GM12878 (cell line): ENCODE data around the gene RSPH9. TPM values are rescaled to one million over a fixed set of nuclear protein-coding genes. Genes with fewer than 3 reads are reported as not detected.
A peak's percentile ranks its signal among the peaks of the same experiment; 100 is the strongest.

Source experiments
- ATAC-seq: fragments of 200-7000 bp; cut with Tn5 transposase; 3 replicates; pipeline ENCODE4 v1.9.1; 2020; ENCODE audit warnings: mild to moderate bottlenecking, moderate library complexity
- BruUV-seq: library from RNA; stranded (reverse); fragments of 400-500 nt; replicated peaks from 2 replicates; lab custom pipeline; 2021; lab: Mats Ljungman, UMichigan
- CTCF ChIA-PET: fragments of 300-600 bp; sonication (Branson Sonifier 250); formaldehyde crosslinking; extraction: SDS; loops from one replicate; lab custom pipeline; 2021; ENCODE audit warnings: inconsistent platforms; lab: Yijun Ruan, JAX
- POLR2A ChIA-PET: fragments of 350-600 bp; formaldehyde crosslinking; extraction: SDS; loops from one replicate; lab custom pipeline; 2021; ENCODE audit warnings: inconsistent platforms; lab: Charles Lee
- RAD21 ChIA-PET: fragments of 300-600 bp; sonication (Branson Sonifier 250); formaldehyde crosslinking; loops from one replicate; lab custom pipeline; 2023; ENCODE audit warnings: antibody characterized with exemption; ENCODE audit not compliant: unreplicated experiment; lab: Charles Lee
- SMC1A ChIA-PET: fragments of 300-600 bp; sonication (Branson Sonifier 250); formaldehyde crosslinking; loops from one replicate; lab custom pipeline; 2023; ENCODE audit not compliant: unreplicated experiment, uncharacterized antibody; lab: Charles Lee
- DNase-seq: peaks from one replicate; pipeline ENCODE4 v3.0.0-alpha.2; 2011; ENCODE audit warnings: low read depth, low spot score
- FAIRE-seq: peaks from 3 replicates; lab custom pipeline; 2011; peaks lifted over from hg19 to GRCh38; lab: Jason Lieb, UNC
- H2AFZ ChIP-seq: 2 replicates; pipeline ENCODE4 v1.6.0; 2011; ENCODE audit warnings: low read depth, low read length, control low read depth; ENCODE audit not compliant: control insufficient read depth
- H3K27ac ChIP-seq: 2 replicates; pipeline ENCODE4 v1.5.1; 2011; ENCODE audit warnings: control low read depth; ENCODE audit not compliant: control insufficient read depth, insufficient read depth
- H3K27me3 ChIP-seq, 2 experiments: replicated peaks in 1 of 2; 2 replicates each; pipeline versions ENCODE4 v1.6.0 to v1.6.1; 2011; ENCODE audit warnings: low read length in 1 of 2; ENCODE audit not compliant: control insufficient read depth in 2 of 2, insufficient read depth in 2 of 2
- H3K36me3 ChIP-seq, 2 experiments: 2 replicates each; pipeline ENCODE4 v1.5.1; 2011; ENCODE audit warnings: low read length in 1 of 2; ENCODE audit not compliant: control insufficient read depth in 2 of 2, insufficient read depth in 2 of 2
- H3K4me1 ChIP-seq: 2 replicates; pipeline ENCODE4 v1.6.1; 2011; ENCODE audit warnings: mild to moderate bottlenecking, low read length, moderate library complexity, mixed read lengths; ENCODE audit not compliant: control insufficient read depth, insufficient read depth
- H3K4me2 ChIP-seq: 2 replicates; pipeline ENCODE4 v1.6.0; 2011; ENCODE audit warnings: control low read depth; ENCODE audit not compliant: control insufficient read depth, insufficient read depth
- H3K4me3 ChIP-seq: fragments of 200-600 bp; sonication (generic); 2 replicates; pipeline ENCODE4 v1.5.1; 2016
- H3K79me2 ChIP-seq: 2 replicates; pipeline ENCODE4 v1.6.0; 2011; ENCODE audit warnings: low read length; ENCODE audit not compliant: control insufficient read depth, insufficient read depth
- H3K9ac ChIP-seq: 2 replicates; pipeline ENCODE4 v1.8.0; 2011; ENCODE audit warnings: low read length, control low read depth, mixed read lengths; ENCODE audit not compliant: control insufficient read depth, insufficient read depth
- H3K9me3 ChIP-seq: replicated peaks from 3 replicates; pipeline ENCODE4 v1.5.1; 2011; ENCODE audit warnings: mild to moderate bottlenecking, low read length; ENCODE audit not compliant: control insufficient read depth, insufficient read depth
- H4K20me1 ChIP-seq: 2 replicates; pipeline ENCODE4 v1.6.0; 2011; ENCODE audit not compliant: control insufficient read depth, insufficient read depth
- HDAC2 ChIP-seq: fragments of 200-600 bp; sonication (generic); IDR thresholded peaks from 2 replicates; pipeline ENCODE4 v1.6.1; 2017
- MTA2 ChIP-seq: fragments of 450-650 bp; IDR thresholded peaks from 2 replicates; pipeline ENCODE4 v1.6.1; 2016; ENCODE audit warnings: low read depth, mild to moderate bottlenecking, moderate library complexity
- NR2F1 ChIP-seq: fragments of 450-650 bp; conservative IDR thresholded peaks from 2 replicates; pipeline ENCODE4 v1.6.1; 2017; ENCODE audit warnings: mild to moderate bottlenecking
- NRF1 ChIP-seq: conservative IDR thresholded peaks from 2 replicates; pipeline ENCODE4 v1.6.1; 2011; ENCODE audit warnings: mild to moderate bottlenecking, low read depth, low read length, improper control_type of control experiment
- POLR2A ChIP-seq: IDR thresholded peaks from 2 replicates; pipeline ENCODE4 v1.6.1; 2011; ENCODE audit warnings: low read depth, mild to moderate bottlenecking, low read length
- RCOR1 ChIP-seq: conservative IDR thresholded peaks from 2 replicates; pipeline ENCODE4 v1.6.1; 2012; ENCODE audit warnings: low read depth, low read length, improper control_type of control experiment
- SMAD5 ChIP-seq: IDR thresholded peaks from 2 replicates; pipeline ENCODE4 v1.6.1; 2016; ENCODE audit warnings: antibody characterized with exemption, low read depth
- WGBS: methylation state at CpG from one replicate; pipeline ENCODE4 v1.1.6; 2016; ENCODE audit warnings: low lambda C conversion rate; ENCODE audit not compliant: insufficient replicate concordance, insufficient coverage; ENCODE audit errors: missing lambda C conversion rate; 5-methylcytosine and 5-hydroxymethylcytosine counted together
- in situ Hi-C: fragments of 300-500 bp; cut with MboI; formaldehyde crosslinking; loops from 9 replicates; pipeline ENCODE4 v1.14.3; 2018; ENCODE audit warnings: mixed read lengths
- intact Hi-C: fragments of 100-400 bp; cut with micrococcal nuclease; formaldehyde crosslinking; loops from one replicate; pipeline ENCODE4 v1.14.2; 2022; ENCODE audit not compliant: unreplicated experiment
- polyA plus RNA-seq, 11 experiments: library from polyadenylated mRNA; depleted of rRNA in 4 of 11; unstranded in 6 of 11; stranded (reverse) in 5 of 11; fragments of >200 nt; fragmentation: Nextera tagmentation in 4 of 11; fragmentation: Illumina TruSeq in 1 of 11; extraction: Ambion mirVana in 4 of 11; extraction: Trizol in 1 of 11; gene quantifications; 1 replicate in 1 of 11; 2 replicates in 10 of 11; pipeline versions ENCODE4 v1.2.1 to v1.2.3, GENCODE V29; 2011 to 2016; ENCODE audit warnings: inconsistent platforms in 2 of 11, missing spikeins in 2 of 11, low read depth in 1 of 11
- total RNA-seq, 4 experiments: library from RNA; depleted of rRNA in 3 of 4; stranded (reverse); fragments of >200 nt in 3 of 4; fragmentation: Illumina TruSeq in 1 of 4; extraction: Trizol in 1 of 4; gene quantifications; 2 replicates each; pipeline versions ENCODE4 v1.2.1 to v1.2.3, GENCODE V29; 2013 to 2021
- TF ChIP-seq, protein P1 (sequence below): fragments of 450-650 bp; IDR thresholded peaks from 2 replicates; pipeline ENCODE4 v1.6.1; 2014; ENCODE audit warnings: mild to moderate bottlenecking

RSPH9 gene
- total and polyA plus RNA-seq, 10 of the 15 experiments (the other 5 are each of a cell fraction or from before 2014, with no cell fraction given), result 0.26 to 0.63 (median 0.36) TPM; not detected in 6

DNA sequence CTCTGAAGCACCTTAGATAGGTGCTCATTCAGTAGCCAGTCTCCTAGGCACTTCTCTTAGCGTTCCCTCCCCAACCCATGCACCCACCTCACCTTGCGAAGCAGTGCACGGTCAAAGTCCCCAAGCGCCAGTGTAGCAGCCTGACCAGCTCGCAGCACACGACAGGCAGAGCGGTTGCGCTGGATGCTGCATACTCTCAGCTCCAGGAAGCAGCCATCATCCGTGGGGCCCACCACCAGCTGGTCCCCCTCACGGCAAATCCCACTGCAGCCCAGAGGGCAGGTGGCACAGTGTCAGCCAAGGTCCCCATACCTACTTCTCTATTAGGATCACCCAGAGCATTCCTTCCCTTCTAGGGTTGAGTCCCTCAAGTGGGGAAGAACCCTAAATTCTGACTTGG is 22.3 kb upstream of the RSPH9 start:
- in situ Hi-C loops, result no loop called here
- RAD21 ChIA-PET, result no interaction called here
- H3K27ac ChIP-seq, result no peak overlapping the region
- H4K20me1 ChIP-seq, result no peaks in the 10 kb centered on the region
- peaks cover 20 to 53% of the 10 kb centered on the region in 2 experiments for H3K36me3 ChIP-seq
- no peak for DNase-seq
- no peak overlapping the region for H3K4me3 ChIP-seq
- H3K4me2 ChIP-seq, result no peak overlapping the region
- no TSS peak for BruUV-seq
- H3K9ac ChIP-seq, result no peak overlapping the region
- intact Hi-C loops, result no loop called here
- H3K79me2 ChIP-seq, result peaks cover 11% of the 10 kb centered on the region
- POLR2A ChIA-PET, result interaction anchor here (0.5 to 0.6 kb wide), 2 partner anchors 299 to 509 kb away, joined by 3 to 4 read pairs; no protein-coding TSS in a partner anchor
- H2AFZ ChIP-seq, result no peak overlapping the region
- over 99% methylated on average over 10 of the region's 10 CpGs for WGBS
- CTCF ChIA-PET, result no interaction called here
- H3K9me3 ChIP-seq, result no peaks in the 10 kb centered on the region
- H3K4me1 ChIP-seq, result peaks cover 5% of the 10 kb centered on the region
- SMC1A ChIA-PET, result no interaction called here
- no peak for FAIRE-seq
- no peaks in the 10 kb centered on the region for H3K27me3 ChIP-seq
- TF ChIP-seq, protein P1, sequence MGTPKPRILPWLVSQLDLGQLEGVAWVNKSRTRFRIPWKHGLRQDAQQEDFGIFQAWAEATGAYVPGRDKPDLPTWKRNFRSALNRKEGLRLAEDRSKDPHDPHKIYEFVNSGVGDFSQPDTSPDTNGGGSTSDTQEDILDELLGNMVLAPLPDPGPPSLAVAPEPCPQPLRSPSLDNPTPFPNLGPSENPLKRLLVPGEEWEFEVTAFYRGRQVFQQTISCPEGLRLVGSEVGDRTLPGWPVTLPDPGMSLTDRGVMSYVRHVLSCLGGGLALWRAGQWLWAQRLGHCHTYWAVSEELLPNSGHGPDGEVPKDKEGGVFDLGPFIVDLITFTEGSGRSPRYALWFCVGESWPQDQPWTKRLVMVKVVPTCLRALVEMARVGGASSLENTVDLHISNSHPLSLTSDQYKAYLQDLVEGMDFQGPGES, result no peak
- no peak for TF ChIP-seq NR2F1
- TF ChIP-seq NRF1, result no peak
- peak; percentile 47 for TF ChIP-seq POLR2A
- TF ChIP-seq HDAC2, result no peak
- no peak for TF ChIP-seq RCOR1
- TF ChIP-seq SMAD5, result no peak
- no peak for TF ChIP-seq MTA2
- ATAC-seq, result no peak
